Effector memory CD4-positive, alpha-beta T cell (primary cell): Measurements from ENCODE around the gene UHRF2.
"Not testable (repeated sequence)": the region's sequence is repeated elsewhere in the genome, so short reads cannot be mapped to it uniquely, and the experiment has no call there.

Source experiments
- DNase-seq, 3 donors: peaks; one replicate each; pipeline ENCODE4 v3.0.0-alpha.2; 2020
- H3K27ac ChIP-seq: 2 replicates; pipeline ENCODE4 v1.7.0; 2013; ENCODE audit warnings: mild to moderate bottlenecking, low read length, moderate library complexity; ENCODE audit not compliant: insufficient read depth, poor library complexity, severe bottlenecking
- H3K27me3 ChIP-seq: replicated peaks from 2 replicates; pipeline ENCODE4 v1.7.0; 2013; ENCODE audit warnings: mild to moderate bottlenecking, low read length; ENCODE audit not compliant: insufficient read depth, control insufficient read depth, poor library complexity, severe bottlenecking
- H3K36me3 ChIP-seq: 2 replicates; pipeline ENCODE4 v1.7.0; 2013; ENCODE audit warnings: mild to moderate bottlenecking, low read length, moderate library complexity; ENCODE audit not compliant: control insufficient read depth, insufficient read depth
- H3K4me1 ChIP-seq: 2 replicates; pipeline ENCODE4 v1.7.0; 2013; ENCODE audit warnings: low read length, mild to moderate bottlenecking; ENCODE audit not compliant: control insufficient read depth, insufficient read depth, poor library complexity, severe bottlenecking
- H3K4me3 ChIP-seq: 2 replicates; pipeline ENCODE4 v1.7.0; 2013; ENCODE audit warnings: low read length, low read depth, mild to moderate bottlenecking; ENCODE audit not compliant: insufficient read depth, poor library complexity, severe bottlenecking
- H3K9me3 ChIP-seq: 2 replicates; pipeline ENCODE4 v1.7.0; 2013; ENCODE audit warnings: mild to moderate bottlenecking, low read length, moderate library complexity; ENCODE audit not compliant: control insufficient read depth

The UHRF2 gene

GRCh38 chr9:6512085-6512657 is 99.2 kb downstream of the UHRF2 start:
- H3K4me1 ChIP-seq = no peaks in the 10 kb centered on the region
- no peaks in the 10 kb centered on the region for H3K9me3 ChIP-seq
- DNase-seq = no peak
- H3K36me3 ChIP-seq = peaks cover 4% of the 10 kb centered on the region
- H3K4me3 ChIP-seq = no peak overlapping the region
- H3K27me3 ChIP-seq = no peaks in the 10 kb centered on the region
- no peak overlapping the region for H3K27ac ChIP-seq

GRCh38 chr9:6522263-6522662 is 109.3 kb downstream of the UHRF2 start:
- Histone ChIP-seq H3K27me3 (no peaks in the 10 kb centered on the region), H3K36me3 (peaks cover 8% of the 10 kb centered on the region)
- DNase-seq = no peak

GRCh38 chr9:6525326-6526045 is 112.5 kb downstream of the UHRF2 start:
- no peak for DNase-seq
- no peaks in the 10 kb centered on the region for H3K27me3 ChIP-seq
- no peaks in the 10 kb centered on the region for H3K4me1 ChIP-seq
- H3K27ac ChIP-seq = no peak overlapping the region
- no peak overlapping the region for H3K4me3 ChIP-seq
- no peaks in the 10 kb centered on the region for H3K9me3 ChIP-seq
- H3K36me3 ChIP-seq = peaks cover 8% of the 10 kb centered on the region

More at GRCh38 chr9:6522263-6522662, 109.3 kb downstream of the UHRF2 start:
- H3K4me3 ChIP-seq = no peak overlapping the region
- H3K4me1 ChIP-seq = no peaks in the 10 kb centered on the region
- no peak overlapping the region for H3K27ac ChIP-seq
- H3K9me3 ChIP-seq = no peaks in the 10 kb centered on the region

- no peaks in the 10 kb centered on the region for H3K36me3 ChIP-seq
- no peak overlapping the region for H3K27ac ChIP-seq
- no peaks in the 10 kb centered on the region for H3K4me1 ChIP-seq
- no peak overlapping the region for H3K4me3 ChIP-seq
- DNase-seq = no peak
- no peaks in the 10 kb centered on the region for H3K27me3 ChIP-seq
- H3K9me3 ChIP-seq = no peaks in the 10 kb centered on the region
These were observed 122.6 kb downstream of the UHRF2 start for GRCh38 chr9:6535594-6535993.

GRCh38 chr9:6538666-6539071 is 125.7 kb downstream of the UHRF2 start:
- Histone ChIP-seq H3K27ac (no peak overlapping the region), H3K9me3 (no peaks in the 10 kb centered on the region), H3K36me3 (no peaks in the 10 kb centered on the region), H3K4me1 (no peaks in the 10 kb centered on the region), H3K27me3 (no peaks in the 10 kb centered on the region), H3K4me3 (no peak overlapping the region)
- DNase-seq = no peak

- not testable (repeated sequence) for H3K9me3 ChIP-seq, H3K27ac ChIP-seq, H3K27me3 ChIP-seq, H3K4me1 ChIP-seq, H3K4me3 ChIP-seq, DNase-seq, H3K36me3 ChIP-seq
These were observed 129.6 kb downstream of the UHRF2 start for GRCh38 chr9:6542617-6543016.

- Histone ChIP-seq H3K36me3 (no peaks in the 10 kb centered on the region), H3K4me3 (no peak overlapping the region), H3K27ac (no peak overlapping the region), H3K9me3 (no peaks in the 10 kb centered on the region), H3K4me1 (no peaks in the 10 kb centered on the region), H3K27me3 (no peaks in the 10 kb centered on the region)
- DNase-seq = no peak
These were observed 130.2 kb downstream of the UHRF2 start for GRCh38 chr9:6543204-6543603.

- Histone ChIP-seq H3K27me3 (no peaks in the 10 kb centered on the region), H3K36me3 (no peaks in the 10 kb centered on the region), H3K4me1 (no peaks in the 10 kb centered on the region), H3K4me3 (no peak overlapping the region), H3K27ac (no peak overlapping the region), H3K9me3 (no peaks in the 10 kb centered on the region)
- DNase-seq = no peak
These were observed 132.2 kb downstream of the UHRF2 start for GRCh38 chr9:6545017-6545691.

- Histone ChIP-seq H3K36me3 (no peaks in the 10 kb centered on the region), H3K9me3 (no peaks in the 10 kb centered on the region), H3K27me3 (no peaks in the 10 kb centered on the region), H3K4me1 (no peaks in the 10 kb centered on the region), H3K27ac (no peak overlapping the region), H3K4me3 (no peak overlapping the region)
- no peak for DNase-seq
These were observed 136.3 kb downstream of the UHRF2 start for GRCh38 chr9:6549106-6549800.

- no peaks in the 10 kb centered on the region for H3K9me3 ChIP-seq
- no peak overlapping the region for H3K4me3 ChIP-seq
- no peak overlapping the region for H3K27ac ChIP-seq
- no peaks in the 10 kb centered on the region for H3K36me3 ChIP-seq
- H3K4me1 ChIP-seq = no peaks in the 10 kb centered on the region
- DNase-seq = no peak
- H3K27me3 ChIP-seq = no peaks in the 10 kb centered on the region
These were observed 138.1 kb downstream of the UHRF2 start for GRCh38 chr9:6551136-6551535.
